K562 (cell line): ENCODE data around the gene LYPD3. TPM values are rescaled to one million over a fixed set of nuclear protein-coding genes. Genes with fewer than 3 reads are reported as not detected.

Experiments
- ASH1L ChIP-seq: fragments of 450-650 bp; IDR thresholded peaks from 2 replicates; pipeline ENCODE4 v1.6.1; 2018; ENCODE audit warnings: borderline replicate concordance, mild to moderate bottlenecking, low read depth; ENCODE audit not compliant: partially characterized antibody
- BMI1 ChIP-seq: fragments of 150-350 bp; IDR thresholded peaks from 2 replicates; pipeline ENCODE4 v1.6.1; 2014; ENCODE audit warnings: low read length
- ETS1 ChIP-seq: conservative IDR thresholded peaks from 2 replicates; pipeline ENCODE4 v1.6.1; 2011; ENCODE audit warnings: low read depth, mild to moderate bottlenecking, low read length; ENCODE audit not compliant: control insufficient read depth
- ETV5 ChIP-seq: sonication (generic); formaldehyde crosslinking; IDR thresholded peaks from 2 replicates; pipeline ENCODE4 v1.4.0; 2020; ENCODE audit warnings: low read depth, mild to moderate bottlenecking, missing genetic modification reagents
- MXI1 ChIP-seq: IDR thresholded peaks from 2 replicates; pipeline ENCODE4 v1.6.1; 2011; ENCODE audit warnings: low read depth, mild to moderate bottlenecking, improper control_type of control experiment, low read length
- NFE2 ChIP-seq: IDR thresholded peaks from 2 replicates; pipeline ENCODE4 v1.6.1; 2014; ENCODE audit warnings: antibody characterized with exemption, low read depth
- NFRKB ChIP-seq: fragments of 450-650 bp; IDR thresholded peaks from 2 replicates; pipeline ENCODE4 v1.6.1; 2016; ENCODE audit warnings: low read depth
- NR2C1 ChIP-seq, 2 experiments: fragments of 450-650 bp; IDR thresholded peaks; 2 replicates each; pipeline ENCODE4 v1.6.1; 2017; ENCODE audit warnings: mild to moderate bottlenecking in 2 of 2, antibody characterized with exemption in 1 of 2, inconsistent platforms in 1 of 2, missing compliant biosample characterization in 1 of 2, missing genetic modification characterization in 1 of 2
- NUFIP1 ChIP-seq: fragments of 450-650 bp; IDR thresholded peaks from 2 replicates; pipeline ENCODE4 v1.6.1; 2018; ENCODE audit not compliant: partially characterized antibody
- PBX2 ChIP-seq, 2 experiments: IDR thresholded peaks in 1 of 2; conservative IDR thresholded peaks in 1 of 2; 2 replicates each; pipeline ENCODE4 v1.6.1; 2016; ENCODE audit warnings: low read depth in 2 of 2, mild to moderate bottlenecking in 1 of 2, missing compliant biosample characterization in 1 of 2, missing genetic modification characterization in 1 of 2, moderate library complexity in 1 of 2
- PRDM10 ChIP-seq: fragments of 450-650 bp; IDR thresholded peaks from 2 replicates; pipeline ENCODE4 v1.6.1; 2018; ENCODE audit not compliant: partially characterized antibody
- SIRT6 ChIP-seq: IDR thresholded peaks from one replicate; pipeline ENCODE4 v1.6.1; 2012; ENCODE audit warnings: low read depth, mild to moderate bottlenecking, control low read depth, inconsistent platforms, low read length, moderate library complexity
- SMARCA5 ChIP-seq: fragments of 450-650 bp; IDR thresholded peaks from 2 replicates; pipeline ENCODE4 v1.6.1; 2016
- TOE1 ChIP-seq, 2 experiments: fragments of 450-650 bp in 1 of 2; sonication (generic) in 1 of 2; formaldehyde crosslinking in 1 of 2; IDR thresholded peaks; 2 replicates each; pipeline versions ENCODE4 v1.7.1 to v1.8.0; 2016 to 2022; ENCODE audit warnings: borderline replicate concordance in 2 of 2, mild to moderate bottlenecking in 2 of 2, antibody characterized with exemption in 1 of 2, inconsistent platforms in 1 of 2, low read depth in 1 of 2, missing genetic modification reagents in 1 of 2, moderate library complexity in 1 of 2
- ZNF133 ChIP-seq: fragments of 250-450 bp; sonication (Bioruptor Pico); IDR thresholded peaks from 2 replicates; pipeline ENCODE4 v1.4.0; 2020; ENCODE audit warnings: mild to moderate bottlenecking
- ZNF146 ChIP-seq: IDR thresholded peaks from one replicate; pipeline ENCODE4 v1.6.1; 2018; ENCODE audit warnings: missing compliant biosample characterization; ENCODE audit not compliant: unreplicated experiment
- ZNF239 ChIP-seq: fragments of 250-450 bp; sonication (Bioruptor Pico); IDR thresholded peaks from 2 replicates; pipeline ENCODE4 v1.4.0; 2020; ENCODE audit warnings: mild to moderate bottlenecking
- polyA plus RNA-seq, 8 experiments: library from polyadenylated mRNA; depleted of rRNA in 4 of 8; stranded (reverse) in 5 of 8; unstranded in 3 of 8; fragments of >200 nt; fragmentation: Nextera tagmentation in 2 of 8; fragmentation: Illumina TruSeq in 1 of 8; extraction: Ambion mirVana in 2 of 8; extraction: Trizol in 1 of 8; gene quantifications; 2 replicates each; pipeline versions ENCODE4 v1.2.1 to v1.2.3, GENCODE V29; 2011 to 2014; ENCODE audit warnings: inconsistent platforms in 1 of 8, missing spikeins in 1 of 8
- total RNA-seq, 7 experiments: library from RNA; depleted of rRNA in 6 of 7; stranded (reverse); fragments of >200 nt in 6 of 7; fragmentation: Illumina TruSeq in 2 of 7; extraction: Trizol in 2 of 7; gene quantifications; 2 replicates each; pipeline versions ENCODE4 v1.2.1 to v1.2.3, GENCODE V29; 2011 to 2021; ENCODE audit warnings: low replicate concordance in 1 of 7
- TF ChIP-seq, protein P1 (sequence below): fragments of 250-450 bp; sonication (Bioruptor Pico); IDR thresholded peaks from 2 replicates; pipeline ENCODE4 v1.6.1; 2021; ENCODE audit warnings: mild to moderate bottlenecking

LYPD3 gene
- total and polyA plus RNA-seq, 9 of the 15 experiments (the other 6 are each of a cell fraction or from before 2014, with no cell fraction given), result 0.04 to 0.33 (median 0.20) TPM; not detected in 1

GRCh38 chr19:43503501-43504425 is 38.4 kb upstream of the LYPD3 start (continued):
- no peak for TF ChIP-seq PRDM10
- no peak for TF ChIP-seq ZNF146 (CRISPR knock-in tag)
- TF ChIP-seq ZNF239 (CRISPR knock-in tag), result no peak
- TF ChIP-seq ZNF133, result no peak
- TF ChIP-seq NFE2, result no peak
- TF ChIP-seq ETV5 (CRISPR knock-in tag), result no peak
- peak; percentile 69; the same call in 1 of the 2 replicates for TF ChIP-seq SMARCA5
- TF ChIP-seq NFRKB, result no peak
- no peak for TF ChIP-seq BMI1
- TF ChIP-seq NR2C1 (IDR thresholded peaks at IDR 0.05), result peak; percentile 75
- peak; percentile 59; the same call in 1 of the 2 replicates for TF ChIP-seq NR2C1 (tag; IDR thresholded peaks at IDR 0.05)
- TF ChIP-seq ETS1, result 0 out of 2 replicates have a peak, but pooled peaks have one; percentile 42
- TF ChIP-seq NUFIP1, result no peak
- no peak for TF ChIP-seq SIRT6
- TF ChIP-seq, protein P1, sequence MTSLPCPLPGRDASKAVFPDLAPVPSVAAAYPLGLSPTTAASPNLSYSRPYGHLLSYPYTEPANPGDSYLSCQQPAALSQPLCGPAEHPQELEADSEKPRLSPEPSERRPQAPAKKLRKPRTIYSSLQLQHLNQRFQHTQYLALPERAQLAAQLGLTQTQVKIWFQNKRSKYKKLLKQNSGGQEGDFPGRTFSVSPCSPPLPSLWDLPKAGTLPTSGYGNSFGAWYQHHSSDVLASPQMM (CRISPR knock-in tag), result no peak
- TF ChIP-seq MXI1, result no peak
- TF ChIP-seq PBX2 (CRISPR knock-in tag; IDR thresholded peaks at IDR 0.05; ENCODE audit: low read depth), result no peak
- no peak for TF ChIP-seq PBX2 (tag; conservative IDR thresholded peaks at IDR 0.05; ENCODE audit: low read depth)
- no peak for TF ChIP-seq ASH1L
- 0 out of 2 replicates have a peak, but pooled peaks have one; percentile 6 for TF ChIP-seq TOE1 (IDR thresholded peaks at IDR 0.05; ENCODE audit: borderline replicate concordance)
- no peak for TF ChIP-seq TOE1 (CRISPR knock-in tag; IDR thresholded peaks at IDR 0.05; ENCODE audit: borderline replicate concordance, low read depth)
